ENCODE results near the gene PRM1.

The PRM1 gene

DNA sequence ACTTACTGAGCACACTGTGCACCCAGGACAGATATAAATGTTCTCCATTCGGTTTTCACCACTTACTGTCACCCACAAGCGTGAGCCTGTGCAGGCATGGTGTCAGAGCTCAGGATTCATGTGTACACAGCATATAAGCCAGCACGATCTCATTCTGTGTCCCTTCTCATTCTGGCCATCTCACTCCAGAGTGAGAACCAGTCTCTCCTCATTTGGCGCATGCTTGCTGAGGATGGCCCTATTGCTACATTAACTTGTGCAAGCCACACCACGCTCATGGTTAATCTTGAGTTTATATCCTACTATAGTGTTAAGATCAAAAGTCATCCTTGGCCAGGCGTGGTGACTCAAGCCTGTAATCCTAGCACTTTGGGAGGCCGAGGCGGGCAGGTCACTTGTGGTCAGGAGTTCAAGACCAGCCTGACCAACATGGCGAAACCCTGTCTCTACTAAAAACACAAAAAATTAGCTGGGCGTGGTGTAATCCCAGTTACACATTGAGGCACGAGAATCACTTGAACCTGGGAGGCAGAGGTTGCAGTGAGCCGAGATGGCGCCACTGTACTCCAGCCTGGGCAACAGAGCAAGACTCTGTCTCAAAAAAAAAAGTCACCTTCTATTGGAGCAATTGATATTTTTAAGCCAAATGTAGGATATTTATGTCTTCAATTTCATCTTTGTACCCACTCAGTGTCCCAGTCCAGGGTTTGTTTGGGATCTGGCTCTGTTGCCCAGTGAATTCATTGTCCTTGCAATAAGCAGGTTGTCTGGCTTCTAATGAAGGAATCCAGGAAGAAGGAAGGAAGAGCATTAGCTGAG, 46.0 kb downstream of the PRM1 start:
- no peaks in the 10 kb centered on the region for H3K36me3 ChIP-seq (ENCODE audit: control insufficient read depth in 5 of 5, insufficient read depth in 5 of 5, low read length in 5 of 5)
- H3K4me1 ChIP-seq (ENCODE audit: control insufficient read depth in 5 of 5, insufficient read depth in 5 of 5, low read length in 5 of 5) = peaks cover 0 to 9% (median 0%) of the 10 kb centered on the region in 5 donors
- no peak overlapping the region for H3K27ac ChIP-seq (ENCODE audit: low read depth, low read length)
- no peak overlapping the region for H3K4me3 ChIP-seq (ENCODE audit: low read depth in 1 of 5, low read length in 5 of 5)
- H3K9me3 ChIP-seq (ENCODE audit: control insufficient read depth in 5 of 5, low read length in 5 of 5) = peaks cover 0 to 2% (median 0%) of the 10 kb centered on the region in 5 donors
- peaks cover 0 to 7% (median 3%) of the 10 kb centered on the region in 5 donors for H3K27me3 ChIP-seq (ENCODE audit: control insufficient read depth in 5 of 5, insufficient read depth in 4 of 5, low read length in 5 of 5)
- H3K9ac ChIP-seq (ENCODE audit: low read length in 5 of 5) = no peak overlapping the region

DNA sequence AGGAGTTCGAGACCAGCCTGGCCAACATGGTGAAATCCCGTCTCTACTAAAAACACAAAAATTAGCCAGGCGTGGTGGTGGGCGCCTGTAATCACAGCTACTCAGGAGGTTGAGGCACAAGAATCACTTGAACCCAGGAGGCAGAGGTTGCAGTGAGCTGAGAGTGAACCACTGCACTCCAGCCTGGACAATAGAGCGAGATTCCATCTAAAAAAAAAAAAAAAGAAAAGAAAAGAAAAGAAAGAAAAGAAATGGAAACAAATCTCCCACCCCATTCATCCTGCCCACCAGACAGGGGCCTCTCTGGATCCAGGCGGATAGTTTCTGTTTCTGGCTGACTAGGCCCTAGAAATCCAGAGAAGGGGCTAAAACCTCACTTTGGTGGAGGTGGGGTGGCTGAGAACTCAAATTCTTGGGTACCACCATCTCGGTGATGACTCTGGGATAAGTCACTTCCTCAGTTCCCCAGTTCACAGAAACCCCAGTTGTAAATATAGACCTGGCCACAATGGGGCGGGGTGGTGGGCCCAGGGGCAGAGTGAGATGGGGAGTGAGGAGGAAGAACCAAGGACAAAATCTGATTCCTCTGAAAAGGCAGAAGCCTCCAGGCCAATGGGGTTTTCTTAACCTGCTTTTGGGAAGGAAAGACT, 47.3 kb downstream of the PRM1 start:
- peaks cover 0 to 7% (median 3%) of the 10 kb centered on the region in 5 donors for H3K27me3 ChIP-seq (ENCODE audit: control insufficient read depth in 5 of 5, insufficient read depth in 4 of 5, low read length in 5 of 5)
- H3K36me3 ChIP-seq (ENCODE audit: control insufficient read depth in 5 of 5, insufficient read depth in 5 of 5, low read length in 5 of 5) = no peaks in the 10 kb centered on the region
- no peak overlapping the region for H3K4me3 ChIP-seq (ENCODE audit: low read depth in 1 of 5, low read length in 5 of 5)
- H3K9me3 ChIP-seq (ENCODE audit: control insufficient read depth in 5 of 5, low read length in 5 of 5) = peaks cover 0 to 2% (median 0%) of the 10 kb centered on the region in 5 donors
- H3K9ac ChIP-seq (ENCODE audit: low read length in 5 of 5) = no peak overlapping the region
- peaks cover 0 to 9% (median 0%) of the 10 kb centered on the region in 5 donors for H3K4me1 ChIP-seq (ENCODE audit: control insufficient read depth in 5 of 5, insufficient read depth in 5 of 5, low read length in 5 of 5)
- no peak overlapping the region for H3K27ac ChIP-seq (ENCODE audit: low read depth, low read length)

DNA sequence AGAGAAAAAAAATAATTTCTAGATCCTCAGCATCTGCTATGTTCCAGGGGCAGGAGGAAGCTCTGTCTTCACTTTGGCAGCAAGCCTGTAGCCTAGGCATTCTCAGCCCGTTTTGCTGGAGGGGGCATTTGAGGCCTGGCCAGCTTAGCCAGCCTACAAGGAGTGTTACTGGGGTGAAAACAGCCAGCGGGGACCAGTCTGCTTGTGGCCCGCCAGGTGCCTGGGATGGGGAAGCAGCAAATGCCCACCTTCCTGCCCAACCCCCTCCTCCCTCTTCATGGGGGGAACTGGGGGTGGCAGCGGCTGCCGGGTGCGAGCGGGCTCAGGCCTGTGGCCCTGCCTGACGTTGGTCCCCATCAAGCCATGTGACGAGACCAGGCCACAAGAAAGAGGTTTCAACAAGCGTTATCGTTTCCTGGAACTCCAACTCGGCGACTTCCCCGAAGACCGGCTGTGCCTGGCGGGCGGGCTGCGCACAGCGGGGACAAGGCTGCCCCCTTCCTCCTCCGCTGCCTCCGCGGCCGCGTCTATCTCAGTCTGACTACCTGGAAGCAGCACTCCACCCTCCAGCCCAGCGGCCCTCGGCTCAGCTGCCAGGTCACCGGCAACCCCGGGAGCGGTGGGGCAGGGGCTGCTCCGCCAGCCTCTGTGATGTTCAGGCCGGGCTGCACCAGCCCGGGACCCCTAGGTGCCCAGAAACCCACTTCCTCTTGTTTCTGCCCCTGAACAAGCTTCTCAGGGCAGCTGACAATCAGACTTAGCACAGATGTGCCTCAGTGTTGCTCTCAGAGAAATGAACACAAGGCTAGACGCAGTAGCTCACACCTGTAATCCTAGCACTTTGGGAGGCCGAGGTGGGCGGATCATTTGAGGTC, 48.0 kb downstream of the PRM1 start:
- H3K4me3 ChIP-seq (ENCODE audit: low read depth in 1 of 5, low read length in 5 of 5) = no peak overlapping the region
- H3K9me3 ChIP-seq (ENCODE audit: control insufficient read depth in 5 of 5, low read length in 5 of 5) = no peaks in the 10 kb centered on the region
- peaks cover 0 to 9% (median 0%) of the 10 kb centered on the region in 5 donors for H3K4me1 ChIP-seq (ENCODE audit: control insufficient read depth in 5 of 5, insufficient read depth in 5 of 5, low read length in 5 of 5)
- H3K27me3 ChIP-seq (ENCODE audit: control insufficient read depth in 5 of 5, insufficient read depth in 4 of 5, low read length in 5 of 5) = peaks cover 0 to 7% (median 3%) of the 10 kb centered on the region in 5 donors
- H3K27ac ChIP-seq (ENCODE audit: low read depth, low read length) = no peak overlapping the region
- H3K9ac ChIP-seq (ENCODE audit: low read length in 5 of 5) = peak overlapping the region in 1 of 5 donors; percentile 23
- H3K36me3 ChIP-seq (ENCODE audit: control insufficient read depth in 5 of 5, insufficient read depth in 5 of 5, low read length in 5 of 5) = no peaks in the 10 kb centered on the region

DNA sequence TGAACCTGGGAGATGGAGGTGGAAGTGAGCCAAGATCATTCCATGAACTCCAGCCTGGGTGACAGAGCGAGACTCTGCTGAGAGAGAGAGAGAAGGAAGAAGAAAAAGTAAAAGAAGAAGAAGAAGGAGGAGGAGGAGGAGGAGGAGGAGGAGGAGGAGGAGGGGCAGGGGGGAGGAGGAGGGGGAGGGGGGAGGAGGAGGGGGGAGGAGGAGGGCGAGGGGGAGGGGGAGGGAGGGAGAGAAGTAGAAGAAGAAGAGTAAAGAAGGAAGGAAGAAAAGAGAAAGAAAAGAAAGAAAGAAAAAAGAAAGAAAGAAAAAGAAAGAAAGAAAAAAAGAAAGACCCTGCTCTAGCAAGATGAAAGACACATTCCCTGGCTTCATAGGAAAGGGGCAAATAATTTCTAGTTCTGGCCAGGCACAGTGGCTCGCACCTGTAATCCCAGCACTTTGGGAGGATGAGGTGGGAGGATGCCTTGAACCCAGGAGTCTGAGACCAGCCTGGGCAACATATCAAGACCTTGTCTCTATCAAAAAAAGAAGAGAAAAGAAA, 48.8 kb downstream of the PRM1 start:
- H3K27ac ChIP-seq (ENCODE audit: low read depth, low read length) = no peak overlapping the region
- peaks cover 0 to 7% (median 3%) of the 10 kb centered on the region in 5 donors for H3K27me3 ChIP-seq (ENCODE audit: control insufficient read depth in 5 of 5, insufficient read depth in 4 of 5, low read length in 5 of 5)
- no peak overlapping the region for H3K4me3 ChIP-seq (ENCODE audit: low read depth in 1 of 5, low read length in 5 of 5)
- H3K9ac ChIP-seq (ENCODE audit: low read length in 5 of 5) = peak overlapping the region in 1 of 5 donors; percentile 23
- no peaks in the 10 kb centered on the region for H3K9me3 ChIP-seq (ENCODE audit: control insufficient read depth in 5 of 5, low read length in 5 of 5)
- H3K4me1 ChIP-seq (ENCODE audit: control insufficient read depth in 5 of 5, insufficient read depth in 5 of 5, low read length in 5 of 5) = peaks cover 0 to 9% (median 0%) of the 10 kb centered on the region in 5 donors
- no peaks in the 10 kb centered on the region for H3K36me3 ChIP-seq (ENCODE audit: control insufficient read depth in 5 of 5, insufficient read depth in 5 of 5, low read length in 5 of 5)

DNA sequence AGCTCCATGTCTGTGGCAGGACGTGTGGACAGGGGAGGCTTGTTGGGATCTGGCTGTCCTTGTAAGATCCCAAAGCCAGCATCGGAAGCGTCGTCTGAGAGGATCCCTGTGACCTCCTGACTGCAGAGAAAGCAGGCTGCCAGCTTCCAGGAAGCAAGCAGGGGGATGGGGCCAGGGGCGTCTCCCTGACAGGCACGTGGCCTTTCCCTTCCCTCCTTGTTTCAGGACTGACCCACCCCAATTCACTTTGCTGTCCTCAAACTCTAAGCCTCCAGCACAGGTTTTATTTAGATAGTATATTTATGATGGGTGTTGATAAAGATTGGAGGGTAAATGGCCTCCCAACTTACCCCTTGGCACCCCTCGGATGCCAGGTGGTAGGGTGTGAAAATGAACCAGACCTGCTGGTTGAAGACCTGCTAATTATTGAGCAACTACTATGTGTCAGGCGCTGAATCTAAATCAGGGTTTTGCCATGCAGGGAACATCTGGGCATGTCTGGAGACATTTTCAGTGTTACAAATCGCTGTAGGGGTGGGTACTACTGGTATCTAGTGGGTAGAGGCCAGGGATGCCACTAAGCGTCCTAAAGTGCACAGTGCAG, 49.7 kb downstream of the PRM1 start:
- Histone ChIP-seq H3K27me3 (ENCODE audit: control insufficient read depth in 5 of 5, insufficient read depth in 4 of 5, low read length in 5 of 5) (peaks cover 0 to 7% (median 3%) of the 10 kb centered on the region in 5 donors), H3K27ac (ENCODE audit: low read depth, low read length) (no peak overlapping the region)

More for the DNA sequence above, 49.7 kb downstream of the PRM1 start:
- no peaks in the 10 kb centered on the region for H3K36me3 ChIP-seq (ENCODE audit: control insufficient read depth in 5 of 5, insufficient read depth in 5 of 5, low read length in 5 of 5)
- no peak overlapping the region for H3K4me3 ChIP-seq (ENCODE audit: low read depth in 1 of 5, low read length in 5 of 5)
- H3K9ac ChIP-seq (ENCODE audit: low read length in 5 of 5) = no peak overlapping the region
- H3K4me1 ChIP-seq (ENCODE audit: control insufficient read depth in 5 of 5, insufficient read depth in 5 of 5, low read length in 5 of 5) = peaks cover 0 to 9% (median 0%) of the 10 kb centered on the region in 5 donors
- H3K9me3 ChIP-seq (ENCODE audit: control insufficient read depth in 5 of 5, low read length in 5 of 5) = no peaks in the 10 kb centered on the region
